Glutamatergic neuron (in vitro differentiated cells): ENCODE data around the gene PPFIA3. TPM values are rescaled to one million over a fixed set of nuclear protein-coding genes. Genes with fewer than 3 reads are reported as not detected.
A peak's percentile ranks its signal among the peaks of the same experiment; 100 is the strongest.

Source experiments
- DNase-seq: peaks from one replicate; pipeline ENCODE4 v3.0.0; 2022
- H3K27ac Mint-ChIP-seq: one replicate; pipeline ENCODE4 v1.8.0; 2020; ENCODE audit warnings: mild to moderate bottlenecking, mixed read lengths, inconsistent platforms; ENCODE audit not compliant: unreplicated experiment
- H3K27me3 Mint-ChIP-seq: one replicate; pipeline ENCODE4 v1.8.0; 2020; ENCODE audit warnings: mild to moderate bottlenecking, moderate library complexity, mixed read lengths, inconsistent platforms; ENCODE audit not compliant: unreplicated experiment
- H3K36me3 Mint-ChIP-seq: one replicate; pipeline ENCODE4 v1.8.0; 2020; ENCODE audit warnings: mild to moderate bottlenecking, mixed read lengths, inconsistent platforms; ENCODE audit not compliant: unreplicated experiment
- H3K4me1 Mint-ChIP-seq: one replicate; pipeline ENCODE4 v1.8.0; 2020; ENCODE audit warnings: mild to moderate bottlenecking, low read depth, mixed read lengths, inconsistent platforms; ENCODE audit not compliant: unreplicated experiment
- H3K4me3 Mint-ChIP-seq: one replicate; pipeline ENCODE4 v1.8.0; 2020; ENCODE audit warnings: mild to moderate bottlenecking, mixed read lengths, inconsistent platforms; ENCODE audit not compliant: unreplicated experiment
- H3K9me3 Mint-ChIP-seq: one replicate; pipeline ENCODE4 v1.8.0; 2020; ENCODE audit warnings: mild to moderate bottlenecking, moderate library complexity, mixed read lengths, inconsistent platforms; ENCODE audit not compliant: unreplicated experiment
- CTCF ChIP-seq: fragments of 200-600 bp; sonication (generic); IDR thresholded peaks from one replicate; pipeline ENCODE4 v1.5.0; 2021; ENCODE audit not compliant: partially characterized antibody, unreplicated experiment
- total RNA-seq: library from RNA; stranded (reverse); fragmentation: NEBNext Ultra II Directional; extraction: Animal tissue kit (Norgen Biotek cat#: 25700); gene quantifications from one replicate; pipeline ENCODE4 v1.2.1, GENCODE V29; 2021; ENCODE audit not compliant: unreplicated experiment

The PPFIA3 gene
- total RNA-seq, 1 donor from 2014 or later, result 104 TPM

GRCh38 chr19:49150944-49151243 lies 31.6 kb downstream of the PPFIA3 start:
- TF ChIP-seq CTCF, result no peak
- Mint-ChIP-seq H3K27ac (no peak overlapping the region), H3K27me3 (peaks cover 23% of the 10 kb centered on the region), H3K4me3 (peak overlapping the region; percentile 81), H3K9me3 (peaks cover 22% of the 10 kb centered on the region), H3K36me3 (peaks cover 10% of the 10 kb centered on the region), H3K4me1 (peaks cover 13% of the 10 kb centered on the region)
- no peak for DNase-seq

GRCh38 chr19:49151267-49152118 lies 32.1 kb downstream of the PPFIA3 start:
- peak; percentile 79 for DNase-seq
- Mint-ChIP-seq H3K27ac (peak overlapping the region; percentile 68), H3K4me3 (peak overlapping the region; percentile 81), H3K36me3 (peaks cover 10% of the 10 kb centered on the region), H3K4me1 (peaks cover 15% of the 10 kb centered on the region), H3K27me3 (peaks cover 23% of the 10 kb centered on the region), H3K9me3 (peaks cover 20% of the 10 kb centered on the region)
- no peak for TF ChIP-seq CTCF

DNA sequence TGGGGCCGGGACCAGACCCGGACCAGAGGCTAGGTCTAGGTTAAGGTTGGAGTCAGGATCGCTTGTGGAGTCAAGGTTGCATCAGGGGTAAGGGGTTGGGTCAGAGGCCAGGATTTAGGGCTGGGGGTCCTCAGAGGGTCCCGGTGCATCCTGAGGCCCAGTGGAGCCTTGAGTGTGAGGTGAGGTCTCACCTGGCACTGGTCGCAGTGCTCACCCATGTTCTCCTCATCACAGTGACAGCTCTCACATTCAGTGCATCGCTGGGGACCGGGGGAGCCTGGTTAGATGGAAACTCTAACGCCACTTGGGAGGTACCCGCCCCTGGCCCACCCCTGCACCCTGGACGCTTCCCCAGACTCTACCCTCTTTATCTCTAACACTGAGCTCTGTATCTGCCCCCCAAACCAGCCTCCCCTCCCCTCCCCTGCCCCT lies 32.8 kb downstream of the PPFIA3 start:
- no peak for TF ChIP-seq CTCF
- Mint-ChIP-seq H3K4me1 (peaks cover 15% of the 10 kb centered on the region), H3K27me3 (peaks cover 21% of the 10 kb centered on the region), H3K4me3 (no peak overlapping the region), H3K36me3 (peaks cover 10% of the 10 kb centered on the region), H3K27ac (no peak overlapping the region), H3K9me3 (peaks cover 18% of the 10 kb centered on the region)
- DNase-seq, result no peak

- peaks cover 19% of the 10 kb centered on the region for H3K9me3 Mint-ChIP-seq
- H3K27ac Mint-ChIP-seq, result no peak overlapping the region
- H3K27me3 Mint-ChIP-seq, result peaks cover 20% of the 10 kb centered on the region
- H3K4me3 Mint-ChIP-seq, result peak overlapping the region; percentile 4
- H3K36me3 Mint-ChIP-seq, result peaks cover 11% of the 10 kb centered on the region
- TF ChIP-seq CTCF, result no peak
- no peak for DNase-seq
- peaks cover 15% of the 10 kb centered on the region for H3K4me1 Mint-ChIP-seq
Observed at GRCh38 chr19:49153167-49153809, 33.9 kb downstream of the PPFIA3 start.

DNA sequence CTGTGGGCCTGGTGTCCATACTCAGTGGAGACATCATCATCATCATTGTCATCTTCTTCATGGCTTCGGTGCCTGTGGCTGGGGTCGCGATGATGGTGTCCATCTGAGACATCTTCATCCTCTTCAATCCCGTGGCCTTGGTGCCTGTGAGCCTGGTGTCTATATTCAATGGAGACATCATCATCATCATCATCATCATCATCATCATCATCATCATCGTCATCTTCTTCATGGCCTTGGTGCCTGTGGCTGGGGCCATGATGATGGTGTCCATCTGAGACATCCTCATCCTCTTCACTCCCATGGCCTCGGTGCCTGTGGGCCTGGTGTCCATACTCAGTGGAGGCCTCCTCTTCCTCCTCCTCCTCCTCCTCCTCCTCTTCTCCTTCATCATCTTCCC lies 34.9 kb downstream of the PPFIA3 start:
- peaks cover 21% of the 10 kb centered on the region for H3K9me3 Mint-ChIP-seq
- H3K4me1 Mint-ChIP-seq, result peaks cover 15% of the 10 kb centered on the region
- TF ChIP-seq CTCF, result no peak
- no peak for DNase-seq
- peaks cover 15% of the 10 kb centered on the region for H3K36me3 Mint-ChIP-seq
- H3K27ac Mint-ChIP-seq, result no peak overlapping the region
- peaks cover 20% of the 10 kb centered on the region for H3K27me3 Mint-ChIP-seq
- no peak overlapping the region for H3K4me3 Mint-ChIP-seq
